ENCODE results near the gene TTLL1. TPM values are rescaled to one million over a fixed set of nuclear protein-coding genes. Genes with fewer than 3 reads are reported as not detected.

The TTLL1 gene
- total and polyA plus RNA-seq, 2 of the 4 experiments (the other 2 are of a cell fraction): 10.8 to 13.2 TPM

GRCh38 chr22:42991010-42991651 is 98.1 kb downstream of the TTLL1 start:
- Histone ChIP-seq H3K9me3 (ENCODE audit: control insufficient read depth, insufficient read depth, low read length) (no peaks in the 10 kb centered on the region), H2BK5ac (ENCODE audit: low read depth, low read length, poor library complexity, severe bottlenecking) (peak overlapping the region; percentile 71), H4K20me1 (ENCODE audit: insufficient read depth, low read length) (peaks cover 56% of the 10 kb centered on the region), H3K4me2 (ENCODE audit: low read depth, low read length) (peak overlapping the region; percentile 37; the same call in 1 of the 2 replicates), H3K56ac (ENCODE audit: extremely low read depth, insufficient read depth, low read length) (no peak overlapping the region), H3K4me1 (ENCODE audit: control insufficient read depth, insufficient read depth, low read length) (peaks cover 28% of the 10 kb centered on the region), H4K91ac (ENCODE audit: insufficient read depth, low read depth, low read length) (peak overlapping the region; percentile 35; the same call in 1 of the 2 replicates), H3K23ac (ENCODE audit: low read depth, low read length) (peak overlapping the region; percentile 78; the same call in 1 of the 2 replicates), H2AK9ac (replicated peaks; ENCODE audit: low read depth, low read length, poor library complexity) (peak overlapping the region; percentile 76), H3K27ac (ENCODE audit: insufficient read depth, low read length) (peak overlapping the region; percentile 35; the same call in 1 of the 2 replicates), H2BK120ac (ENCODE audit: low read depth, low read length) (peak overlapping the region; percentile 2; the same call in 1 of the 2 replicates), H3K9me1 (ENCODE audit: insufficient read depth, low read length) (peaks cover 38% of the 10 kb centered on the region), H2BK15ac (ENCODE audit: low read depth, low read length) (peak overlapping the region; percentile 35; the same call in 1 of the 3 replicates), H2BK20ac (ENCODE audit: low read depth, low read length) (0 out of 2 replicates have a peak overlapping the region, but pooled peaks have one; percentile 12), H3K27me3 (ENCODE audit: control insufficient read depth, insufficient read depth, low read length) (no peaks in the 10 kb centered on the region), H3K79me1 (ENCODE audit: low read depth in 1 of 2, low read length in 2 of 2) (peaks cover 20 to 79% of the 10 kb centered on the region in 2 experiments), H3K4me3 (ENCODE audit: insufficient read depth, low read depth, low read length) (no peak overlapping the region), H3K36me3 (ENCODE audit: control insufficient read depth, insufficient read depth, low read length) (no peaks in the 10 kb centered on the region), H2AFZ (replicated peaks; ENCODE audit: low read length, poor library complexity) (no peak overlapping the region), H4K5ac (ENCODE audit: low read depth, low read length) (peak overlapping the region; percentile 8; the same call in 1 of the 2 replicates), H4K8ac (ENCODE audit: low read depth in 2 of 2, low read length in 2 of 2) (peak overlapping the region in 1 of 2 experiments; percentile 65; a peak in 1 of 4 replicates), H3K4ac (ENCODE audit: low read depth, low read length) (peak overlapping the region; percentile 85), H3K9ac (ENCODE audit: low read depth, low read length) (no peak overlapping the region), H3K14ac (replicated peaks; ENCODE audit: low read depth, low read length) (peak overlapping the region; percentile 88), H3K18ac (ENCODE audit: low read depth, low read length) (peak overlapping the region; percentile 44; the same call in 1 of the 2 replicates), H2AK5ac (ENCODE audit: low read depth, low read length) (peak overlapping the region; percentile 76)
- in situ Hi-C loops (cut with MboI; ENCODE audit: low sequenced_read_pairs) (no loop called here), intact Hi-C loops (cut with micrococcal nuclease) (no loop called here), dilution Hi-C loops (cut with HindIII; ENCODE audit: low sequenced_read_pairs, unreplicated experiment) (no loop called here)
- ATAC-seq (ENCODE audit: low read depth): peak; percentile 38
- no TSS peak for BruUV-seq (replicated peaks)
- CTCF ChIA-PET: no interaction called here
- 57% methylated on average over 1 of the region's 5 CpGs; no CpG with 5 or more reads in 1 of the 2 experiments for WGBS, 2 experiments (ENCODE audit: extremely low coverage in 2 of 2, insufficient read length in 1 of 2)
- peak; percentile 91 for DNase-seq
- POLR2A ChIA-PET (ENCODE audit: unreplicated experiment): interaction anchor here (0.5 to 0.6 kb wide), 3 partner anchors 12 to 541 kb away, joined by 3 to 9 read pairs (median 6); no protein-coding TSS in a partner anchor
- TF ChIP-seq FOS (IDR thresholded peaks at IDR 0.05; ENCODE audit: low read depth, low read length): no peak
- 0 out of 2 replicates have a peak, but pooled peaks have one; percentile 23 for TF ChIP-seq POLR2A (IDR thresholded peaks at IDR 0.05; ENCODE audit: low read depth, low read length)
- TF ChIP-seq MXI1 (IDR thresholded peaks at IDR 0.05; ENCODE audit: borderline replicate concordance, low read depth, low read length): no peak
- no peak for TF ChIP-seq ELK1 (IDR thresholded peaks at IDR 0.05; ENCODE audit: borderline replicate concordance, low read depth, low read length)
- no peak for TF ChIP-seq RFX5 (IDR thresholded peaks at IDR 0.05; ENCODE audit: low read depth, low read length)
- no peak for TF ChIP-seq NFE2L2 (IDR thresholded peaks at IDR 0.05; ENCODE audit: low read depth, low read length)
- peak; percentile 32; the same call in 1 of the 2 replicates for TF ChIP-seq RAD21 (IDR thresholded peaks at IDR 0.05; ENCODE audit: low read length)
- TF ChIP-seq SMC3 (IDR thresholded peaks at IDR 0.05; ENCODE audit: low read depth, low read length): no peak
- TF ChIP-seq CTCF (conservative IDR thresholded peaks at IDR 0.05; ENCODE audit: low read depth, low read length): no peak
- TF ChIP-seq MAZ (IDR thresholded peaks at IDR 0.05; ENCODE audit: borderline replicate concordance, low read depth, low read length): no peak
- TF ChIP-seq BHLHE40 (IDR thresholded peaks at IDR 0.05; ENCODE audit: low read depth, low read length): 0 out of 2 replicates have a peak, but pooled peaks have one; percentile 2
- peak; percentile 67 for TF ChIP-seq RCOR1 (IDR thresholded peaks at IDR 0.05; ENCODE audit: insufficient replicate concordance, low read length)
- no peak for TF ChIP-seq CHD1 (IDR thresholded peaks at IDR 0.05; ENCODE audit: low read depth, low read length)
- TF ChIP-seq MAFK (IDR thresholded peaks at IDR 0.05; ENCODE audit: low read depth, low read length): no peak
